Prostate gland (tissue), 2 donors: ENCODE results near the gene PRDX4.

Source experiments
- POLR2A ChIP-seq: fragments of 450-650 bp; IDR thresholded peaks from one replicate; pipeline ENCODE4 v1.6.1; 2016; ENCODE audit warnings: antibody characterized with exemption, mild to moderate bottlenecking
- POLR2AphosphoS5 ChIP-seq: sonication (generic); formaldehyde crosslinking; IDR thresholded peaks from one replicate; pipeline ENCODE4 v1.6.1; 2017; ENCODE audit warnings: antibody characterized with exemption
- TF ChIP-seq, protein P1 (sequence below), 4 experiments: fragments of 200-600 bp in 2 of 4; fragments of 450-650 bp in 2 of 4; sonication (generic) in 2 of 4; IDR thresholded peaks; 1 replicate in 3 of 4; 2 replicates in 1 of 4; pipeline ENCODE4 v1.5.1; 2016 to 2019; ENCODE audit warnings: antibody characterized with exemption in 4 of 4, mild to moderate bottlenecking in 2 of 4, moderate library complexity in 2 of 4

DNA sequence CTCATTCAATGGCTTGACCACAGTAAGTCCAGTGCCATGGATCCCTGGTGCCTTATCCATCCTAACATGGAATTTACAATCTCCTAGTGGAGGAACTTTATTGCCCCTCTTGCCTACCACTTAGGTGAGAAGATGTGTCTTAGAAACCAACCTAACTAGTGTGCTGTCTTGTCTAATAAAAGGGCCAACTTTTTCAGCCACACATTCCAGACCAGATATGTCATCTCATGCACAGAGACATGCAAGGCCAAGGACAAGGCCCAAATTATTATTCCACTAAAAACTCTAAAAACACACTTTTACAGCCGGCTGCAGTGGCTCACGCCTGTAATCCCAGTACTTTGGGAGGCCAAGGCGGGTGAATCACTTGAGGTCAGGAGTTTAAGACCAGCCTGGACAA is 10.6 kb upstream of the PRDX4 start:
- TF ChIP-seq, protein P1, sequence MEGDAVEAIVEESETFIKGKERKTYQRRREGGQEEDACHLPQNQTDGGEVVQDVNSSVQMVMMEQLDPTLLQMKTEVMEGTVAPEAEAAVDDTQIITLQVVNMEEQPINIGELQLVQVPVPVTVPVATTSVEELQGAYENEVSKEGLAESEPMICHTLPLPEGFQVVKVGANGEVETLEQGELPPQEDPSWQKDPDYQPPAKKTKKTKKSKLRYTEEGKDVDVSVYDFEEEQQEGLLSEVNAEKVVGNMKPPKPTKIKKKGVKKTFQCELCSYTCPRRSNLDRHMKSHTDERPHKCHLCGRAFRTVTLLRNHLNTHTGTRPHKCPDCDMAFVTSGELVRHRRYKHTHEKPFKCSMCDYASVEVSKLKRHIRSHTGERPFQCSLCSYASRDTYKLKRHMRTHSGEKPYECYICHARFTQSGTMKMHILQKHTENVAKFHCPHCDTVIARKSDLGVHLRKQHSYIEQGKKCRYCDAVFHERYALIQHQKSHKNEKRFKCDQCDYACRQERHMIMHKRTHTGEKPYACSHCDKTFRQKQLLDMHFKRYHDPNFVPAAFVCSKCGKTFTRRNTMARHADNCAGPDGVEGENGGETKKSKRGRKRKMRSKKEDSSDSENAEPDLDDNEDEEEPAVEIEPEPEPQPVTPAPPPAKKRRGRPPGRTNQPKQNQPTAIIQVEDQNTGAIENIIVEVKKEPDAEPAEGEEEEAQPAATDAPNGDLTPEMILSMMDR (IDR thresholded peaks at IDR 0.05) = no peak
- TF ChIP-seq POLR2A (no peak), POLR2AphosphoS5 (no peak)
